Esophagus muscularis mucosa (tissue), 4 donors: ENCODE data around the gene CCR1. TPM values are rescaled to one million over a fixed set of nuclear protein-coding genes. Genes with fewer than 3 reads are reported as not detected.

Experiments
- DNase-seq: peaks from one replicate; pipeline ENCODE4 v3.0.0-alpha.2; 2017; ENCODE audit errors: extremely low spot score
- H3K27ac ChIP-seq, 4 donors: fragments of 200-600 bp; sonication (generic); replicated peaks in 1 of 4; 1 replicate in 3 of 4; 2 replicates in 1 of 4; pipeline ENCODE4 v1.5.1; 2016 to 2019; ENCODE audit warnings: mild to moderate bottlenecking in 1 of 4
- H3K27me3 ChIP-seq, 4 donors: fragments of 200-600 bp; sonication (generic); one replicate each; pipeline versions ENCODE4 v1.5.1 to v1.6.0; 2016 to 2019
- H3K36me3 ChIP-seq, 4 donors: fragments of 200-600 bp; sonication (generic); one replicate each; pipeline ENCODE4 v1.5.1; 2016 to 2019
- H3K4me1 ChIP-seq, 4 donors: fragments of 200-600 bp; sonication (generic); one replicate each; pipeline ENCODE4 v1.5.1; 2016 to 2019
- H3K4me3 ChIP-seq, 4 donors: fragments of 200-600 bp; sonication (generic); 1 replicate in 2 of 4; 2 replicates in 2 of 4; pipeline ENCODE4 v1.5.1; 2016 to 2019; ENCODE audit warnings: mild to moderate bottlenecking in 4 of 4, moderate library complexity in 1 of 4
- H3K9me3 ChIP-seq, 4 donors: fragments of 200-600 bp; sonication (generic); 1 replicate in 3 of 4; 2 replicates in 1 of 4; pipeline ENCODE4 v1.5.1; 2016 to 2019
- CTCF ChIP-seq, 3 experiments: fragments of 200-600 bp in 2 of 3; fragments of 450-650 bp in 1 of 3; sonication (generic) in 2 of 3; IDR thresholded peaks; one replicate each; pipeline ENCODE4 v1.5.1; 2017 to 2019; ENCODE audit warnings: antibody characterized with exemption in 3 of 3, mild to moderate bottlenecking in 2 of 3, moderate library complexity in 1 of 3
- EP300 ChIP-seq: sonication (generic); formaldehyde crosslinking; IDR thresholded peaks from one replicate; pipeline ENCODE4 v1.6.1; 2017; ENCODE audit warnings: antibody characterized with exemption
- POLR2A ChIP-seq: fragments of 450-650 bp; IDR thresholded peaks from one replicate; pipeline ENCODE4 v1.6.1; 2017; ENCODE audit warnings: antibody characterized with exemption, moderate library complexity, mild to moderate bottlenecking, low read depth
- POLR2AphosphoS5 ChIP-seq, 2 donors: sonication (generic); formaldehyde crosslinking; IDR thresholded peaks; one replicate each; pipeline ENCODE4 v1.6.1; 2017; ENCODE audit warnings: antibody characterized with exemption in 2 of 2
- WGBS: methylation state at CpG from one replicate; pipeline ENCODE4 v1.1.5; 2018; 5-methylcytosine and 5-hydroxymethylcytosine counted together
- intact Hi-C: fragments of 100-400 bp; cut with DNase I; formaldehyde crosslinking; loops from one replicate; pipeline ENCODE4 v1.15.1; 2023
- total RNA-seq, 4 donors: library from RNA; depleted of rRNA; stranded (reverse); fragments of >200 nt; gene quantifications; one replicate each; pipeline versions ENCODE4 v1.1.0 to v1.2.1, GENCODE V29; 2016

The CCR1 gene
- total RNA-seq, 4 donors from 2014 or later: 5.3 to 42.1 (median 6.5) TPM

GRCh38 chr3:46191730-46192129 lies 16.4 kb downstream of the CCR1 start:
- WGBS: 42% methylated on average over 3 of the region's 3 CpGs
- intact Hi-C loops: no loop called here

GRCh38 chr3:46188708-46189107 lies 19.4 kb downstream of the CCR1 start:
- H3K36me3 ChIP-seq: no peaks in the 10 kb centered on the region
- TF ChIP-seq POLR2AphosphoS5 (IDR thresholded peaks at IDR 0.05): no peak
- TF ChIP-seq POLR2A: no peak
- no peak for TF ChIP-seq CTCF (IDR thresholded peaks at IDR 0.05)
- no peak for TF ChIP-seq EP300
- intact Hi-C loops: no loop called here
- no peak overlapping the region for H3K4me3 ChIP-seq
- no peak for DNase-seq
- H3K27me3 ChIP-seq: no peaks in the 10 kb centered on the region
- 88% methylated on average over 6 of the region's 10 CpGs for WGBS
- H3K27ac ChIP-seq: no peak overlapping the region
- H3K4me1 ChIP-seq: no peaks in the 10 kb centered on the region
- H3K9me3 ChIP-seq: peaks cover 0 to 10% (median 2%) of the 10 kb centered on the region in 4 donors

More at GRCh38 chr3:46191730-46192129, 16.4 kb downstream of the CCR1 start:
- Histone ChIP-seq H3K4me1 (no peaks in the 10 kb centered on the region), H3K27ac (no peak overlapping the region), H3K9me3 (peaks cover 0 to 26% (median 14%) of the 10 kb centered on the region in 4 donors), H3K36me3 (no peaks in the 10 kb centered on the region), H3K4me3 (no peak overlapping the region), H3K27me3 (no peaks in the 10 kb centered on the region)
- TF ChIP-seq CTCF (IDR thresholded peaks at IDR 0.05): no peak
- TF ChIP-seq EP300: no peak
- DNase-seq: peak; percentile 68

- Histone ChIP-seq H3K4me1 (no peaks in the 10 kb centered on the region), H3K4me3 (no peak overlapping the region), H3K36me3 (no peaks in the 10 kb centered on the region), H3K27ac (no peak overlapping the region), H3K9me3 (peaks cover 0 to 1% (median 0%) of the 10 kb centered on the region in 4 donors), H3K27me3 (peaks cover 0 to 6% (median 0%) of the 10 kb centered on the region in 4 donors)
- 89% methylated on average over 2 of the region's 2 CpGs for WGBS
- TF ChIP-seq POLR2A: no peak
- no peak for DNase-seq
- intact Hi-C loops: no loop called here
Observed at GRCh38 chr3:46187876-46188275, 20.2 kb downstream of the CCR1 start.

GRCh38 chr3:46187341-46187700 lies 20.8 kb downstream of the CCR1 start:
- intact Hi-C loops: no loop called here
- TF ChIP-seq POLR2A (no peak), CTCF (IDR thresholded peaks at IDR 0.05) (no peak), EP300 (no peak), POLR2AphosphoS5 (IDR thresholded peaks at IDR 0.05) (no peak)
- no peak overlapping the region for H3K4me3 ChIP-seq
- H3K27me3 ChIP-seq: peaks cover 0 to 6% (median 0%) of the 10 kb centered on the region in 4 donors
- H3K4me1 ChIP-seq: no peaks in the 10 kb centered on the region
- WGBS: 71% methylated on average over 2 of the region's 2 CpGs
- H3K9me3 ChIP-seq: no peaks in the 10 kb centered on the region
- H3K27ac ChIP-seq: no peak overlapping the region
- no peaks in the 10 kb centered on the region for H3K36me3 ChIP-seq
- no peak for DNase-seq

GRCh38 chr3:46186471-46187340 lies 21.4 kb downstream of the CCR1 start:
- Histone ChIP-seq H3K27me3 (peaks cover 0 to 6% (median 0%) of the 10 kb centered on the region in 4 donors), H3K36me3 (no peaks in the 10 kb centered on the region), H3K4me3 (no peak overlapping the region), H3K4me1 (no peaks in the 10 kb centered on the region), H3K27ac (no peak overlapping the region), H3K9me3 (no peaks in the 10 kb centered on the region)
- no peak for DNase-seq
- TF ChIP-seq POLR2A (no peak), EP300 (no peak), POLR2AphosphoS5 (IDR thresholded peaks at IDR 0.05) (no peak), CTCF (IDR thresholded peaks at IDR 0.05) (no peak)
- WGBS: 63% methylated on average over 3 of the region's 3 CpGs
- intact Hi-C loops: no loop called here
